ENCODE data around the gene MIP. TPM values are rescaled to one million over a fixed set of nuclear protein-coding genes. Genes with fewer than 3 reads are reported as not detected.

Gene MIP
- total and polyA plus RNA-seq, 2 of the 4 experiments (the other 2 are of a cell fraction) = not detected

DNA sequence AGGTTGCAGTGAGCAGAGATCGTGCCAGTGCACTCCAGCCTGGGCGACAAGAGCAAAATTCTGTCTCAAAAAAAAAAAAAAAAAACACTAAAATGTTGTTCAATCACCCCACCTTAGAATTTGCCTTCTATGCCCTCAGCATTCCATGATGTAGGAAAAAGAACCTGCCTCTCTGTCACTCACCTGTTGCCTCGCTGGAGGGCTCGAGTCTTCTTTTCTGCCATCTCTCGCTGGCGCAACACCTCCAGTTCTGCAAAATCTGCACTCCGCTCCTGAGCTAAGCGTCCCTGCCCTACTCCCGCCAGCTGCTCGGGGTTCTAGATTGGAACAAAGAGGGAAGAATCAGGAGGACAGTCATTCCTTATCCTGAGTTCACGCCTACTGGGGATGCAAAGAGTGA is 23.2 kb downstream of the MIP start:
- H3K9me1 ChIP-seq (ENCODE audit: insufficient read depth, low read length) = peaks cover 3% of the 10 kb centered on the region; the same call in 1 of the 2 replicates
- H3K14ac ChIP-seq (replicated peaks; ENCODE audit: low read depth, low read length) = no peak overlapping the region
- H3K36me3 ChIP-seq (ENCODE audit: control insufficient read depth, insufficient read depth, low read length) = peaks cover 11% of the 10 kb centered on the region
- H2BK5ac ChIP-seq (ENCODE audit: low read depth, low read length, poor library complexity, severe bottlenecking) = no peak overlapping the region
- H2AFZ ChIP-seq (replicated peaks; ENCODE audit: low read length, poor library complexity) = no peak overlapping the region
- no peak overlapping the region for H2BK20ac ChIP-seq (ENCODE audit: low read depth, low read length)
- no peak overlapping the region for H3K4me3 ChIP-seq (ENCODE audit: insufficient read depth, low read depth, low read length)
- H3K56ac ChIP-seq (ENCODE audit: extremely low read depth, insufficient read depth, low read length) = no peak overlapping the region
- no peak overlapping the region for H3K4me2 ChIP-seq (ENCODE audit: low read depth, low read length)
- H2BK120ac ChIP-seq (ENCODE audit: low read depth, low read length) = no peak overlapping the region
- no peak for TF ChIP-seq ELK1 (IDR thresholded peaks at IDR 0.05; ENCODE audit: borderline replicate concordance, low read depth, low read length)
- no peak overlapping the region for H4K8ac ChIP-seq (ENCODE audit: low read depth in 2 of 2, low read length in 2 of 2)
- no peak overlapping the region for H2BK15ac ChIP-seq (ENCODE audit: low read depth, low read length)
- H4K20me1 ChIP-seq (ENCODE audit: insufficient read depth, low read length) = no peaks in the 10 kb centered on the region
- no CpG with 5 or more reads among the region's 11 CpGs for WGBS, 2 experiments (ENCODE audit: extremely low coverage in 2 of 2, insufficient read length in 1 of 2)
- H3K27me3 ChIP-seq (ENCODE audit: control insufficient read depth, insufficient read depth, low read length) = no peaks in the 10 kb centered on the region
- H4K91ac ChIP-seq (ENCODE audit: insufficient read depth, low read depth, low read length) = no peak overlapping the region
- no peak overlapping the region for H2AK5ac ChIP-seq (ENCODE audit: low read depth, low read length)
- ATAC-seq (ENCODE audit: low read depth) (no peak), DNase-seq (no peak)
- peaks cover 0 to 20% of the 10 kb centered on the region in 2 experiments; a peak in 2 of 4 replicates for H3K79me1 ChIP-seq (ENCODE audit: low read depth in 1 of 2, low read length in 2 of 2)
- no peak overlapping the region for H3K27ac ChIP-seq (ENCODE audit: insufficient read depth, low read length)
- dilution Hi-C loops (cut with HindIII; ENCODE audit: low sequenced_read_pairs, unreplicated experiment) (no loop called here), intact Hi-C loops (cut with micrococcal nuclease) (no loop called here), in situ Hi-C loops (cut with MboI; ENCODE audit: low sequenced_read_pairs) (no loop called here)
- no peaks in the 10 kb centered on the region for H3K4me1 ChIP-seq (ENCODE audit: control insufficient read depth, insufficient read depth, low read length)
- no peaks in the 10 kb centered on the region for H3K9me3 ChIP-seq (ENCODE audit: control insufficient read depth, insufficient read depth, low read length)
- no peak overlapping the region for H3K4ac ChIP-seq (ENCODE audit: low read depth, low read length)
- H3K18ac ChIP-seq (ENCODE audit: low read depth, low read length) = no peak overlapping the region
- ChIA-PET POLR2A (ENCODE audit: unreplicated experiment) (no interaction called here), CTCF (no interaction called here)
- no peak overlapping the region for H3K23ac ChIP-seq (ENCODE audit: low read depth, low read length)
- no peak overlapping the region for H4K5ac ChIP-seq (ENCODE audit: low read depth, low read length)
- H2AK9ac ChIP-seq (replicated peaks; ENCODE audit: low read depth, low read length, poor library complexity) = no peak overlapping the region
- no peak overlapping the region for H3K9ac ChIP-seq (ENCODE audit: low read depth, low read length)
- no TSS peak for BruUV-seq (replicated peaks)
